HepG2 (cell line): ENCODE data around the gene SPSB1. TPM values are rescaled to one million over a fixed set of nuclear protein-coding genes. Genes with fewer than 3 reads are reported as not detected.

ENCODE experiments used
- CREB1 ChIP-seq, 2 experiments: fragments of 450-650 bp in 1 of 2; IDR thresholded peaks; 2 replicates each; pipeline ENCODE4 v1.6.1; 2016 to 2017; ENCODE audit warnings: control low read depth in 1 of 2, mild to moderate bottlenecking in 1 of 2, missing compliant biosample characterization in 1 of 2, missing genetic modification characterization in 1 of 2
- DNMT1 ChIP-seq: sonication (generic); formaldehyde crosslinking; IDR thresholded peaks from 2 replicates; pipeline ENCODE4 v1.5.1; 2020; ENCODE audit warnings: mild to moderate bottlenecking, missing genetic modification reagents
- FOSL1 ChIP-seq: sonication (generic); formaldehyde crosslinking; IDR thresholded peaks from 2 replicates; pipeline ENCODE4 v1.9.0; 2021; ENCODE audit warnings: missing genetic modification reagents, borderline replicate concordance
- HHEX ChIP-seq: IDR thresholded peaks from 2 replicates; pipeline ENCODE4 v1.6.1; 2016; ENCODE audit warnings: control low read depth
- HOXA7 ChIP-seq: sonication (generic); formaldehyde crosslinking; IDR thresholded peaks from 2 replicates; pipeline ENCODE4 v1.8.1; 2022; ENCODE audit warnings: mild to moderate bottlenecking, missing genetic modification reagents, moderate library complexity
- KLF11 ChIP-seq: IDR thresholded peaks from 2 replicates; pipeline ENCODE4 v1.6.1; 2016; ENCODE audit warnings: missing compliant biosample characterization
- MAFF ChIP-seq: IDR thresholded peaks from 2 replicates; pipeline ENCODE4 v1.6.1; 2011; ENCODE audit warnings: low read depth, low read length, improper control_type of control experiment
- NCOA5 ChIP-seq: sonication (generic); formaldehyde crosslinking; IDR thresholded peaks from 2 replicates; pipeline ENCODE4 v1.4.0; 2020; ENCODE audit warnings: missing genetic modification reagents
- POLR2AphosphoS2 ChIP-seq: IDR thresholded peaks from 2 replicates; pipeline ENCODE4 v1.6.1; 2011; ENCODE audit warnings: low read depth, low read length, improper control_type of control experiment
- RARG ChIP-seq: sonication (generic); formaldehyde crosslinking; IDR thresholded peaks from 2 replicates; pipeline ENCODE4 v1.4.0; 2020; ENCODE audit warnings: low read depth, mild to moderate bottlenecking, missing genetic modification reagents
- RCOR2 ChIP-seq: IDR thresholded peaks from 2 replicates; pipeline ENCODE4 v1.6.1; 2016; ENCODE audit warnings: missing biosample characterization, missing genetic modification reagents
- SPEN ChIP-seq: sonication (generic); formaldehyde crosslinking; IDR thresholded peaks from 2 replicates; pipeline ENCODE4 v1.5.1; 2020; ENCODE audit warnings: low read depth, mild to moderate bottlenecking, missing genetic modification reagents
- ZBTB42 ChIP-seq: sonication (generic); formaldehyde crosslinking; IDR thresholded peaks from 2 replicates; pipeline ENCODE4 v1.5.0; 2020; ENCODE audit warnings: mild to moderate bottlenecking, missing genetic modification reagents
- ZNF12 ChIP-seq: sonication (generic); formaldehyde crosslinking; IDR thresholded peaks from 2 replicates; pipeline ENCODE4 v1.5.0; 2020; ENCODE audit warnings: missing genetic modification reagents
- ZNF3 ChIP-seq: IDR thresholded peaks from 2 replicates; pipeline ENCODE4 v1.7.0; 2017; ENCODE audit warnings: inconsistent platforms
- ZNF557 ChIP-seq: sonication (generic); formaldehyde crosslinking; IDR thresholded peaks from 2 replicates; pipeline ENCODE4 v1.4.0; 2020; ENCODE audit warnings: missing genetic modification reagents
- ZNF724P ChIP-seq: sonication (generic); formaldehyde crosslinking; IDR thresholded peaks from 2 replicates; pipeline ENCODE4 v1.8.0; 2022; ENCODE audit warnings: missing genetic modification reagents, borderline replicate concordance
- ZNF775 ChIP-seq: sonication (generic); formaldehyde crosslinking; IDR thresholded peaks from 2 replicates; pipeline ENCODE4 v1.4.0; 2020; ENCODE audit warnings: missing genetic modification reagents, mild to moderate bottlenecking, moderate library complexity, borderline replicate concordance
- ZNF816 ChIP-seq: sonication (generic); formaldehyde crosslinking; IDR thresholded peaks from 2 replicates; pipeline ENCODE4 v1.8.0; 2022; ENCODE audit warnings: missing genetic modification reagents, mild to moderate bottlenecking, borderline replicate concordance
- polyA plus RNA-seq, 8 experiments: library from polyadenylated mRNA; depleted of rRNA in 3 of 8; stranded (reverse) in 7 of 8; unstranded in 1 of 8; fragments of >200 nt; fragmentation: Illumina TruSeq in 4 of 8; extraction: Trizol in 4 of 8; gene quantifications; 2 replicates each; pipeline versions ENCODE4 v1.2.1 to v1.2.3, GENCODE V29; 2011 to 2016; ENCODE audit warnings: low read depth in 4 of 8, missing spikeins in 1 of 8, mixed read lengths in 1 of 8; ENCODE audit not compliant: insufficient read depth in 1 of 8
- total RNA-seq, 5 experiments: library from RNA; depleted of rRNA; stranded (reverse); fragments of >200 nt; fragmentation: Illumina TruSeq; extraction: Trizol; gene quantifications; 2 replicates each; pipeline ENCODE4 v1.2.3, GENCODE V29; 2016; ENCODE audit warnings: low read depth in 1 of 5
- TF ChIP-seq, protein P1 (sequence below): sonication (generic); formaldehyde crosslinking; IDR thresholded peaks from 2 replicates; pipeline ENCODE4 v1.4.0; 2020; ENCODE audit warnings: missing genetic modification reagents
- TF ChIP-seq, protein P2 (sequence below): sonication (generic); formaldehyde crosslinking; IDR thresholded peaks from 2 replicates; pipeline ENCODE4 v1.8.1; 2023; ENCODE audit warnings: mild to moderate bottlenecking, inconsistent platforms, moderate library complexity, missing genetic modification reagents, borderline replicate concordance
- TF ChIP-seq, protein P3 (sequence below): IDR thresholded peaks from 2 replicates; pipeline ENCODE4 v1.6.1; 2016; ENCODE audit warnings: mild to moderate bottlenecking

SPSB1 gene
- total and polyA plus RNA-seq, 2 of the 13 experiments (the other 11 are each of a cell fraction or from before 2014, with no cell fraction given): 5.0 to 8.0 TPM

DNA sequence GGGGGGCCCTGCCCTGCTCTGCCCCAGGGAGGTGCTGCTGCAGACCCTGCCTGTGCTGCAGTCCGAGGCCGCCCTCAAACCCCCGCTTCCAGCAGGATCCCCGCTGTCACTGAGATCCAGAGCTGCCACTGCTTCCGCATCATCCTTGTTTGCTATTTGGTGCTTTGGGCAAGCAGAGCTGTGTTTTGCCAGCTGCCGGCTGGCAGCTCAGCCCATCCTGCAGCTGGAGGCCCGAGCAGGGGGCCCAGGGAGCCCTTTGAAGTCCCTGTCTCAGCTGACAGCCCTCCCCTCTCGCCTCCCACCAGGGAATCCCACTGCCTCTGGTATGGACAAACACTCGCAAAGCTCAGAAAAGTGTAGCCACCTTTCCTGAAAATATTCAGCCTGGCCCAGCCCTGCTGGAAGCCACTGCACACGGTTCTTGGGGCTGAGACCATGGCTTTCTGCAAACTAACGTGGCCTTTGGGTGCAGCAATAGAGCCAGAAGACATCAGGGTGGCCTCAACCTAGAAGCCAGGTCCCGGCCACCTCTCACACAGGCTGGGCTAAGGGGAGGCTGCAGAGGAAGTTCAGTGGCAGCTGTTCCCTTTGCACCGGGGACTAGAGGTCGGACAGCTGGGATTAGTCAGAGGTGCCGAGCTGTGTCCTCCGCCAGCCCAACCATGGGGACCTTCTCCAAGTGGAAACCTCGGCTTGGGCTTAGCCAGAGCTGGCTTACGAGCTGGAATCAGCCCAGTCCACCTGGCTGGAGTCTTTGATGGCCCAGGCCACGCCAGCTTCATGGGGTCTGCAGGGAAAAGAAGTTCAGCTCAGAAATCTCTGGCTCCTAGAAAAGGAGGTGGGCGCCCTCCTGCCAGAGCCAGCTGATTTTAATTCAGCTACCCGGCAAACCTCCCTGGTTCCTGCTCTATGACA lies 107.1 kb downstream of the SPSB1 start (continued):
- TF ChIP-seq, protein P1, sequence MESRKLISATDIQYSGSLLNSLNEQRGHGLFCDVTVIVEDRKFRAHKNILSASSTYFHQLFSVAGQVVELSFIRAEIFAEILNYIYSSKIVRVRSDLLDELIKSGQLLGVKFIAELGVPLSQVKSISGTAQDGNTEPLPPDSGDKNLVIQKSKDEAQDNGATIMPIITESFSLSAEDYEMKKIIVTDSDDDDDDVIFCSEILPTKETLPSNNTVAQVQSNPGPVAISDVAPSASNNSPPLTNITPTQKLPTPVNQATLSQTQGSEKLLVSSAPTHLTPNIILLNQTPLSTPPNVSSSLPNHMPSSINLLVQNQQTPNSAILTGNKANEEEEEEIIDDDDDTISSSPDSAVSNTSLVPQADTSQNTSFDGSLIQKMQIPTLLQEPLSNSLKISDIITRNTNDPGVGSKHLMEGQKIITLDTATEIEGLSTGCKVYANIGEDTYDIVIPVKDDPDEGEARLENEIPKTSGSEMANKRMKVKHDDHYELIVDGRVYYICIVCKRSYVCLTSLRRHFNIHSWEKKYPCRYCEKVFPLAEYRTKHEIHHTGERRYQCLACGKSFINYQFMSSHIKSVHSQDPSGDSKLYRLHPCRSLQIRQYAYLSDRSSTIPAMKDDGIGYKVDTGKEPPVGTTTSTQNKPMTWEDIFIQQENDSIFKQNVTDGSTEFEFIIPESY (CRISPR knock-in tag): no peak
- TF ChIP-seq SPEN: peak; percentile 49
- no peak for TF ChIP-seq ZNF12
- no peak for TF ChIP-seq HOXA7
- no peak for TF ChIP-seq CREB1 (IDR thresholded peaks at IDR 0.05)
- TF ChIP-seq CREB1 (CRISPR knock-in tag; IDR thresholded peaks at IDR 0.05): no peak
- TF ChIP-seq ZNF816 (CRISPR knock-in tag): no peak
- TF ChIP-seq POLR2AphosphoS2: no peak
- no peak for TF ChIP-seq RCOR2 (CRISPR knock-in tag)
- no peak for TF ChIP-seq HHEX (CRISPR knock-in tag)
- TF ChIP-seq DNMT1: no peak
- no peak for TF ChIP-seq ZBTB42
- no peak for TF ChIP-seq RARG (CRISPR knock-in tag)
- TF ChIP-seq ZNF775: no peak
- TF ChIP-seq, protein P2, sequence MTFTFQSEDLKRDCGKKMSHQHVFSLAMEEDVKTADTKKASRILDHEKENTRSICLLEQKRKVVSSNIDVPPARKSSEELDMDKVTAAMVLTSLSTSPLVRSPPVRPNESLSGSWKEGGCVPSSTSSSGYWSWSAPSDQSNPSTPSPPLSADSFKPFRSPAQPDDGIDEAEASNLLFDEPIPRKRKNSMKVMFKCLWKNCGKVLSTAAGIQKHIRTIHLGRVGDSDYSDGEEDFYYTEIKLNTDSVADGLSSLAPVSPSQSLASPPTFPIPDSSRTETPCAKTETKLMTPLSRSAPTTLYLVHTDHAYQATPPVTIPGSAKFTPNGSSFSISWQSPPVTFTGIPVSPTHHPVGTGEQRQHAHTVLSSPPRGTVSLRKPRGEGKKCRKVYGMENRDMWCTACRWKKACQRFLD: no peak
- no peak for TF ChIP-seq ZNF724P (CRISPR knock-in tag)
- TF ChIP-seq, protein P3, sequence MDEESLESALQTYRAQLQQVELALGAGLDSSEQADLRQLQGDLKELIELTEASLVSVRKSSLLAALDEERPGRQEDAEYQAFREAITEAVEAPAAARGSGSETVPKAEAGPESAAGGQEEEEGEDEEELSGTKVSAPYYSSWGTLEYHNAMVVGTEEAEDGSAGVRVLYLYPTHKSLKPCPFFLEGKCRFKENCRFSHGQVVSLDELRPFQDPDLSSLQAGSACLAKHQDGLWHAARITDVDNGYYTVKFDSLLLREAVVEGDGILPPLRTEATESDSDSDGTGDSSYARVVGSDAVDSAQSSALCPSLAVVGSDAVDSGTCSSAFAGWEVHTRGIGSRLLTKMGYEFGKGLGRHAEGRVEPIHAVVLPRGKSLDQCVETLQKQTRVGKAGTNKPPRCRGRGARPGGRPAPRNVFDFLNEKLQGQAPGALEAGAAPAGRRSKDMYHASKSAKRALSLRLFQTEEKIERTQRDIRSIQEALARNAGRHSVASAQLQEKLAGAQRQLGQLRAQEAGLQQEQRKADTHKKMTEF (CRISPR knock-in tag): 0 out of 2 replicates have a peak, but pooled peaks have one; percentile 1
- no peak for TF ChIP-seq ZNF557 (CRISPR knock-in tag)
- TF ChIP-seq NCOA5: no peak
- TF ChIP-seq ZNF3 (CRISPR knock-in tag): no peak
- TF ChIP-seq KLF11: no peak
- no peak for TF ChIP-seq MAFF
- no peak for TF ChIP-seq FOSL1 (CRISPR knock-in tag)
